Stimulated activated CD4-positive, alpha-beta T cell treated with anti-CD3 and anti-CD28 coated beads, Interleukin-4, amount 100 ng/mL, for 4 hours (primary cell): ENCODE measurements around the gene CCDC59.
"Not testable (repeated sequence)": the region's sequence is repeated elsewhere in the genome, so short reads cannot be mapped to it uniquely, and the experiment has no call there.

Experiments used
- DNase-seq, 2 experiments: peaks; one replicate each; pipeline ENCODE4 v3.0.0-alpha.2; 2020

CCDC59 gene

DNA sequence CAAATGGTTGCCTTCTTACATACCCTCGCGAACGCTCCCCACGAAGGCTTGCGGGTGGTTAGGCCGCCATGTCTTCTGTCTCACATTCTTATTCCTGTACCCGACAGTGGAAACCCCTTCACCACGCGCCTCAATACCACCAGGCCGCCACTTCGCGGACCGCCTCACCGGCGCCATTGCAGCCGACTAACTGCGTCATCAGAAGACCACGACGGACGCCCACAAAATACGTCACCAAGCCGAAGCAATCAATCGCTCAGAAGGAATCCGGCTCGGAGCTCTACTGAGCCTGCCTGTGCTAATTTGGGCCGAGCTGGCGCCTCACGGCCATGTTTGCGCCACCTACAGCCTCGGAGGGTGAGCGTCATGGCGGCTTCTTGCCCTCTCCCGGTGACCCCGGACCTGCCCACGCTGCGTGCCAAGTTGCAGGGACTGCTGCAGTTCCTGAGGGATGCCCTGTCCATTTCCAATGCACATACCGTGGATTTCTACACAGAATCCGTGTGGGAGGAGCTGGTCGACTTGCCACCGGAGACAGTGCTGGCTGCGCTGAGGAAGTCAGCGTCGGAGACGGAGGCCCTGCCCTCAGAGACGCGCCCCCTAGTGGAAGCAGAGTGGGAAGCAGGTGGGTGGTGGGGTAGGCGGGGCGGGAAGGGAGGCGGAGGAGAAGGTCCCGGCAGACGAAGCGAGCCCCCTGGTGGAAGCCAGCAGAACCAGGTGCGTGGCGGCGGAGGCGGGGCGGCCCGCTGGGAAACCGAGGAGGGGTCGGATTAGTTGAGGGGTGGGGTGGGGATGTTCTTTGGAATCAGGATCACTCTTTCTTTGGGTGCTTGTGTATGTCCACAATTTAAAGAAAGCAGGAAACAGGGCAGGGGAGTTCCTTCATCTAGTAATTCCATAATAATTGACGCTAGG, at the start of gene CCDC59, which contains the start of gene METTL25:
TSS of gene CCDC59 (minus strand) at position 188 of the 915 bp plus-strand sequence. CDS start at position 177, 11 bp downstream.
TSS of gene METTL25 (plus strand) at position 330 of the 915 bp plus-strand sequence. CDS start at position 367, 37 bp downstream.
- DNase-seq, result peak; percentile 96

- DNase-seq, result no peak
Observed at GRCh38 chr12:82407481-82407880, 49.3 kb upstream of the CCDC59 start.

DNA sequence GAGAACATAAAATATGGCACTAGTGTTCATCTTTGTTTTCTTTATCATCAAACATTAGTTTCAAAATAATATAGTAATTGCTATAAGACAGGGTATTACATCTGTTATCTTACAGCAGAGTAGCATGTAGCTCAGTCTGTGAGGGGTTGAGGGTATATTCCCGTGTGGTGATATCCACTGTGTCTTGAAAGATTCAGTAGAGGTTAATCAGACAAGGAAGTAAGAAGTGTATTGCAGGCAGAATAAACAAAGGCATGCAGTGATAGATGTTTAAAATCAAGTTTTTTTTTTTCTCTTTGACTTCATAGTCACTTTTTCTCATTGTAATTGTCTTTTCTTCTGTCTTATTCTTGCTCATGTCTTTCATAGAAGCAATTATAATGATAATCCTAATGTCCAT, 48.5 kb upstream of the CCDC59 start:
- DNase-seq, result no peak

- no peak for DNase-seq
Observed at GRCh38 chr12:82400819-82401218, 42.6 kb upstream of the CCDC59 start.

GRCh38 chr12:82398879-82399278, 40.7 kb upstream of the CCDC59 start:
- DNase-seq, result no peak

DNA sequence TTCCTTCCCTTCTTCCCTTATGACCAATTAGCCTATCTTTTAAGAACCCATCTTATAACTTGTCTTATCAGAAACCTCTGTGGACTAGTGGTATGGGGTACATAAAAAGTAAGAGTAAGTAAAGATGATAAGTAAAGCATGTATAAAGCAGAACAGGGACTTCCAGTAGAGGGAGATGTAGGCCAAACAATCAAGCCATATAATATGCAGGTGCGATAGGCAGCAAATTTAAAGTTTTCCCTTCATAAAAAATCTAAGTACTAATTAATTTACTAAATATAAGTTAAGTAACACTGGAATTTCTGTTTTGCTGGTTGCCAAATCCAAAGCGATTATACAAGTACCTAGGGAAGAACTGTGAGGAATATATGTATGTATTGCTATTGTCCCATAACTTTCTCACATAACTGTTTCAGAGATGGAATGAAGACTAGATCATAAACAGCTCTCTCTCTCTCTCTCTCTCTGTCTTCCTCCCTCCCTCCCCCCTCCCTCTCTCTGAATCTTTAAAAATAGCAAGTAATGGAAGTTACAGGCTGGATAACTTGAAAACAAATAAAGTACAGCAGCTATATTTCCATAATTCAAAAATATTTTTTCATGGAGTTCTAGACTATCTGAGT, 25.9 kb upstream of the CCDC59 start:
- no peak for DNase-seq

GRCh38 chr12:82378997-82379396, 20.8 kb upstream of the CCDC59 start:
- DNase-seq, result no peak

- DNase-seq, result no peak
Observed at GRCh38 chr12:82375201-82375600, 17.0 kb upstream of the CCDC59 start.

GRCh38 chr12:82366197-82366596, 8.0 kb upstream of the CCDC59 start:
- DNase-seq, result no peak

- DNase-seq, result no peak
Observed at GRCh38 chr12:82363990-82364389, 5.8 kb upstream of the CCDC59 start.

DNA sequence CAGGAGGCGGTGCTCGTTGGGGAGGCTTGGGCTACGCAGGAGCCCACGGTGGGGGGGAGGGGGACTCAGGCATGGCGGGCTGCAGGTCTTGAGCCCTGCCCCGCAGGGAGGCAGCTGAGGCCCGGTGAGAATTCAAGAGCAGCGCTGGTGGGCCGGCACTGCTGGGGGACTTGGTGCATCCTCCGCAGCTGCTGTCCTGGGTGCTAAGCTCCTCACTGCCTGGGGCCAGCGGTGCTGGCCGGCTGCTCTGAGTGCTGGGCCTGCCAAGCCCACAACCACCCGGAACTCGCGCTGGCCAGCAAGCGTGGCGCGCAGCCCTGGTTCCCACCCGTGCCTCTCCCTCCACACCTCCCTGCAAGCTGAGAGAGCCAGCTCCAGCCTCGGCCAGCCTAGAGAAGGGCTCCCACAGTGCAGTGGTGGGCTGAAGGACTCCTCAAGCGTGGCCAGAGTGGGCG, 3.3 kb upstream of the CCDC59 start:
- no peak for DNase-seq

GRCh38 chr12:82360834-82361233, 2.6 kb upstream of the CCDC59 start:
- not testable (repeated sequence) for DNase-seq

GRCh38 chr12:82359115-82359478, 910 bp upstream of the CCDC59 start:
- DNase-seq, result no peak

DNA sequence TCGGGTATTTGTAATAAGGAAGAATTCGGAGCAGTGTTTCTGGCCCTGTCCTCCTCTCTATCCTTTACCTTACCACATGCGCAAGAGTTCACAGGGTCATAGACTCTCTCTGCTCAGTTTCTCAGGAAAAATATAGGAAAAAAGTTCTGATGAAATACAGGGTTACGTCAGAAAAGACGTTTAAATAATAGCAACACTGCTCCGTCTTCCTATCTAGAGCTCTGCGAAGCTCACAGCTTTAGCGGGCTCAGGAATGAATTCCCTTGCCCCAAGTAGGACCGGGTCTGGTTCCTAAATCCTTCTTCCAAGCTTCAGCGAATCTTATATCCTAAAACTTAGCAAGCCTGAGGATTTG, 365 bp downstream of the CCDC59 start:
- DNase-seq, result no peak

DNA sequence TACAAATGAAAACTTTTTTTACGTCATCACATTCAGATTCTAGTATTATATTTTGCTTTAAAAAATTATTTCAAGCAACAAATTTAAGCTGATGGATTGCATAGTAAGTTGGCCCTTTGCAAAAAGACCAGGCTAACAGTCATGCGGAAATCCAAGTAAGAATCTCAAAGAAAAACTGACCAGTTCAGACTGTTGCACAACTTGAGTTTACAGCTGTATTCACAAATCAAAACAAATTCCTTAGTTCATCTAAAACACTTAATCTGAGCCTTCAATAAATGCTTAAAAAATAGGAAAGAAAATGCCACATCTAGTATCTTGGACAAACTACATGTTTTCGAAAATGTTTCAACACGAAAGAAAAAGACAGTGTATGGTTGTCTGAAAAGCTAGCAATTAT, 847 bp downstream of the CCDC59 start:
- no peak for DNase-seq

- no peak for DNase-seq
Observed at GRCh38 chr12:82351390-82351789, 6.8 kb downstream of the CCDC59 start.

- no peak for DNase-seq
Observed at GRCh38 chr12:82350161-82350560, 8.0 kb downstream of the CCDC59 start.

GRCh38 chr12:82329508-82329907, 28.7 kb downstream of the CCDC59 start:
- no peak for DNase-seq

DNA sequence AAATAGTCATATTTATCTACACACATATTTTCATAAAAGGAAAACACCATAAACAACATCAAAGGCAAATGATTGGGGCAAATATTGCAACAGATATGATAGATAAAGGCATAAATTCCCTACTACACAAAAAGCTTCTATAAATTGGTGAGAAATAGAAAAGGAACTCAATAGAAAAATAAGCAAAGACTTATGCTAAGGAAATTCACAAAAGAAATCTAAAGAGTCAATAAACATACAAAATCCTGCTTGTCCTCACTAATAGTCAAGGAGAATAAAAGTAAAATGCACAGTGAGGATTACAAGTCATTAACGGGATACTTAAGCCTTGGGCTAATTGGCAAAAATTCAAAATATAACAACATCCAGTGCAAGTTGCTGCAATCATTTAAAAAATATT, 30.3 kb downstream of the CCDC59 start:
- DNase-seq, result no peak

DNA sequence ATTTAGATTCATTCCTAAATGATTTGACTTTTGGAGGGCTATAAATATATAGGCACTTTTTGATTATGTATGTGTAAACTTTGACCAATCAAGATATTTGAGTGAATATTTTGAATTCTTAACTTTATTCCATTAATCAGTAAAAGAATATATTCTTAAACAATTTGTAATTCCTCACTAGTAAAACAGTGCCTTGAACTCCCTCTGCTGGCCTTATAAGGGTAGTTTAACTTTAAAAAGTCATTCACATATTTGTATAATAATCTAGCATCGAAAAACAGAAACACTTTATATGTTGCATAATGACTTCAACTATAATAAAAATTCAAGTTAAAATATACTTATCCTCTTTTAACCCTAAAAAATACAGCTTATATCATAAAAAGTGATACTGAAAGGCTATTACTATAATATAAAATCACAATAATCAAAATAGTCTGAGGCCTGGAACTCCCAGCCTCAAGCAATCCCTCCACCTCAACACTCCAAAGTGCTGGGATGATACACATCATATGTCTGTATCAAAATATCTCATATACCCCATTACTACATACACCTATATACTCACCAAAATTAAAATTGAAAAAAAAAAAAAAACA, 31.2 kb downstream of the CCDC59 start:
- DNase-seq, result no peak

DNA sequence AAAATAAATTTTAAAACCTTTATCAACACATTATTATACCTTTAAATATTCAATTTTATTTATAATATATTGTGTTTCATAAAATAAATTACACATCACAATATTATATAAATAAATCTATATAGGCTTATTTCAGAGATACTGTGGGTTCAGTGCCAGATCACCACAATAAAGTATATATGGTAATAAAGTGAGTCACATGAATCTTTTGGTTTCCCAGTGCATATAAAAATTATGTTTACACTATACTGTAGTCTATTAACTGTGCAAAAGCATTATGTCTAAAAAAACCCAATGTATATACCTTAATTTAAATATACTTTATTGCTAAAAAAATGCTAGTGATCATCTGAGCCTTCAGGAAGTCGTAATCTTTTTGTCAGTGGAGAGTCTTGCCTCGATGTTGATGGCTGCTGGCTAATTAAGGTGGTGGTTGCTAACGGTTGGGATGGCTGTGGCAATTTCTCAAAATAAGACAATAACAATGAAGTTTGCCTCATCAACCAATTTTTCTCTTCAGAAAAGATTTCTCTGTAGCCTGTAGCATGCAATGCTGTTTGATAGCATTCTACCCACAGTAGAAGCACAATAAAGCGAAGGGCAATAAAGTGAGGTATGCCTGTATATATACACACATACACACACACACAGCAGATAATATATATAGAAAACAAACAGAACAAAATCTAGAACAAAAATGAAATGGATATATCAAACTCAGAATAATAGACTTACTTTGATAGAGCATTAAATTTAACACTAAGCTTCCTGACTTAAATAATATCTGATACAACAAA, 32.4 kb downstream of the CCDC59 start:
- no peak for DNase-seq

- DNase-seq, result no peak
Observed at GRCh38 chr12:82319276-82319675, 38.9 kb downstream of the CCDC59 start.

- DNase-seq, result no peak
Observed at GRCh38 chr12:82314406-82314892, 43.7 kb downstream of the CCDC59 start.
